ENCODE results near the gene MMD2. TPM values are rescaled to one million over a fixed set of nuclear protein-coding genes. Genes with fewer than 3 reads are reported as not detected.

Gene MMD2
- total RNA-seq, 1 donor from 2014 or later, result not detected

DNA sequence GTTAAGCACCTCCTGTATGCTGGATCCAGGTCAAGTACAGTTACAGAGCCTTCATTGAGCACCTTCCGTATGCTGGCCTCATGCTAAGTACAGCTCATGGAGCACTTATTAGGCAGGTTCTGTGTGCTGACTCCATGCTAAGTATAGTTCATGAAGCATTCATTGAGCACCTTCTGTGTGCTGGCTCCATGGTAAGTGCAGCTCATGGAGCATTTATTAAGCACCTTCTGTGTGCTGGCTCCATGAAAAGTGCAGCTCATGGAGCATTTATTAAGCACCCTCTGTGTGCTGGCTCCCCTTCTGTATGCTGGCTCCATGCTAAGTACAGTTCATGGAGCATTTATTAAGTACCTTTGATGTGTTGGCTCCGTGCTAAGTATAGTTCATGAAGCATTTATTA, 30.5 kb downstream of the MMD2 start:
- no peak overlapping the region for H3K27ac Mint-ChIP-seq (ENCODE audit: unreplicated experiment)
- H3K36me3 Mint-ChIP-seq (ENCODE audit: unreplicated experiment), result no peaks in the 10 kb centered on the region
- H3K4me1 Mint-ChIP-seq (ENCODE audit: unreplicated experiment), result no peaks in the 10 kb centered on the region
- peaks cover 2% of the 10 kb centered on the region for H3K27me3 Mint-ChIP-seq (ENCODE audit: unreplicated experiment)
- H3K9me3 Mint-ChIP-seq (ENCODE audit: unreplicated experiment), result no peaks in the 10 kb centered on the region
- no peak overlapping the region for H3K4me3 Mint-ChIP-seq (ENCODE audit: unreplicated experiment)
- TF ChIP-seq CTCF (IDR thresholded peaks at IDR 0.05), result no peak
- DNase-seq (ENCODE audit: extremely low spot score, unreplicated experiment), result no peak

- no peaks in the 10 kb centered on the region for H3K27me3 Mint-ChIP-seq (ENCODE audit: unreplicated experiment)
Measured at GRCh38 chr7:4919969-4920766, 38.8 kb downstream of the MMD2 start.

DNA sequence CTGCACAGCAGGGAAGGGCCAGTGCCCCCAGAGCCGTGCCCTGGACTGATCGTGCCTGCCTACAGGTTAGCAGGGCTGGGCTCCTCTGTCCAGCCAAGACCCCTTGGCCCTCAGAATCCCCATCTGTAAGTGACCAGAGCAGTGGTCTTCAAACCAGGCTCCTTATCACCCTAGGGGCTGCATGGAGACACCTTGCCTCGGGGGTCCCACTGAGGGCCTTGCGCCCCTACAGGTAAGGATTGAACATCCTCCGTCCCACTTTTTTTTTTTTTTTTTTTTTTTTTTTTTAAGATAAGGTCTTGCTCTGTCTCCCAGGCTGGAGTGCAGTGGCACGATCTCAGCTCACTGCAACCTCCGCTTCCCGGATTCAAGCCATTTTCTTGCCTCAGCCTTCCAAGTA, 42.9 kb downstream of the MMD2 start:
- H3K27me3 Mint-ChIP-seq (ENCODE audit: unreplicated experiment), result peaks cover 6% of the 10 kb centered on the region
- H3K9me3 Mint-ChIP-seq (ENCODE audit: unreplicated experiment), result no peaks in the 10 kb centered on the region

More at GRCh38 chr7:4919969-4920766, 38.8 kb downstream of the MMD2 start:
- no peaks in the 10 kb centered on the region for H3K4me1 Mint-ChIP-seq (ENCODE audit: unreplicated experiment)
- DNase-seq (ENCODE audit: extremely low spot score, unreplicated experiment), result no peak
- TF ChIP-seq CTCF (IDR thresholded peaks at IDR 0.05), result no peak
- H3K9me3 Mint-ChIP-seq (ENCODE audit: unreplicated experiment), result no peaks in the 10 kb centered on the region
- no peaks in the 10 kb centered on the region for H3K36me3 Mint-ChIP-seq (ENCODE audit: unreplicated experiment)
- no peak overlapping the region for H3K4me3 Mint-ChIP-seq (ENCODE audit: unreplicated experiment)
- no peak overlapping the region for H3K27ac Mint-ChIP-seq (ENCODE audit: unreplicated experiment)

DNA sequence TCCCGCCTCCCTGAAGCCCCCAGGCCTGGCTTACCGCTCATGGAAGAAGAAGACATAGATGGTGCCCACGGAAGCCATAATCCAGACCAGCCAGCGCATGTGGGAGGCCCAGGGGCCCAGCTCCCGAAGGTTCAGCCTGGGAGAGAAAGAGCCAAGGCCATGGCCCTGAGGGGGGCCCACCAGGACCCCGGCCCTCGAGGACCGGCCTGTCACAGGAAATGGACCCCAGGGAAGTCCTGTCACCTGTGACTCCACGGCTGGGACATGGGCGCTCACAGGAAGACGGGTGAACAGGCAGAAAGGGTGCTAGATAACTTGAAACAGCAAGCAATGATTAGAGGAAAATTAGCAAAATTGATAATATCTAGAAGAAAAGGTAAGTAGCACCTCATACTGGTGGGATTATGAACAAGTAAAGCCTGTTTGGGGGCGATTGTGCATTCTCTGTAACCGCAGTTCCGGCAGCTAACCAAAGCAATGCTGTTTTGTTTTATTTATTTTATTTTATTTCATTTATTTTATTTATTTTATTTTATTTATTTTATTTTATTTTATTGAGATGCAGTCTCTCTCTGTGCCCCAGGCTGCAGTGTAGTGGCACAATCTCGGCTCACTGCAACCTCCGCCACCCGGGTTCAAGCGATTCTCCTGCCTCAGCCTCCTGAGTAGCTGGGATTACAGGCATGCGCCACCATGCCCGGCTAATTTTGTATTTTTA, 47.7 kb downstream of the MMD2 start:
- Mint-ChIP-seq H3K4me3 (ENCODE audit: unreplicated experiment) (no peak overlapping the region), H3K27ac (ENCODE audit: unreplicated experiment) (no peak overlapping the region), H3K9me3 (ENCODE audit: unreplicated experiment) (no peaks in the 10 kb centered on the region), H3K4me1 (ENCODE audit: unreplicated experiment) (no peaks in the 10 kb centered on the region), H3K36me3 (ENCODE audit: unreplicated experiment) (no peaks in the 10 kb centered on the region), H3K27me3 (ENCODE audit: unreplicated experiment) (peaks cover 10% of the 10 kb centered on the region)
- DNase-seq (ENCODE audit: extremely low spot score, unreplicated experiment), result no peak
- TF ChIP-seq CTCF (IDR thresholded peaks at IDR 0.05), result no peak

More for the DNA sequence above, 42.9 kb downstream of the MMD2 start:
- TF ChIP-seq CTCF (IDR thresholded peaks at IDR 0.05), result no peak
- H3K4me1 Mint-ChIP-seq (ENCODE audit: unreplicated experiment), result no peaks in the 10 kb centered on the region
- no peak overlapping the region for H3K4me3 Mint-ChIP-seq (ENCODE audit: unreplicated experiment)
- H3K36me3 Mint-ChIP-seq (ENCODE audit: unreplicated experiment), result no peaks in the 10 kb centered on the region
- no peak overlapping the region for H3K27ac Mint-ChIP-seq (ENCODE audit: unreplicated experiment)
- DNase-seq (ENCODE audit: extremely low spot score, unreplicated experiment), result no peak

DNA sequence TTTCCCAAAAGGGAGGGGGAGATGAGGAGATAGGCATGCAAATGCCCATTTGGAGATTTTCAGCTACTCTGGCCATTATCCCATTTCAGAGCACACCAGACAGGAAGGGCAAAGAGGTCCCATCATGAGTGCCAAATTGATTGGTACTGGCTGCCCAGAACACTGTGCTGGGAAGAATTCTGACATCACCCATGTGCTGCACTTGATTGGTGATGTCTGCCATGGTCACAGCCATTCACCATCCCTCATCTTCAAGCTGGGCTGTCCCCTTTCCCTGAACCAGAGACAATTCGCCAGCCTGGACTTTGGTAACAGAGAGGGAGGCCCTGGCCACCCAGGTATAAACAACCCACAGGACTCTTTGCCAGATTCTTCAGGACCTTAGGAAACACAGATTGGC, 52.3 kb downstream of the MMD2 start:
- Mint-ChIP-seq H3K4me3 (ENCODE audit: unreplicated experiment) (no peak overlapping the region), H3K27me3 (ENCODE audit: unreplicated experiment) (peaks cover 12% of the 10 kb centered on the region), H3K9me3 (ENCODE audit: unreplicated experiment) (no peaks in the 10 kb centered on the region), H3K4me1 (ENCODE audit: unreplicated experiment) (no peaks in the 10 kb centered on the region), H3K36me3 (ENCODE audit: unreplicated experiment) (no peaks in the 10 kb centered on the region), H3K27ac (ENCODE audit: unreplicated experiment) (no peak overlapping the region)
- no peak for DNase-seq (ENCODE audit: extremely low spot score, unreplicated experiment)
- no peak for TF ChIP-seq CTCF (IDR thresholded peaks at IDR 0.05)
